ENCODE measurements around the gene NEK6. TPM values are rescaled to one million over a fixed set of nuclear protein-coding genes. Genes with fewer than 3 reads are reported as not detected.

The NEK6 gene
- polyA plus RNA-seq, 2 donors = 1.7 to 2.3 TPM

- peaks cover 0 to 3% of the 10 kb centered on the region in 2 donors for H3K4me1 ChIP-seq (ENCODE audit: control insufficient read depth in 2 of 2, insufficient read depth in 2 of 2, low read length in 1 of 2)
- H3K36me3 ChIP-seq (ENCODE audit: control insufficient read depth in 2 of 2, insufficient read depth in 2 of 2, low read length in 1 of 2) = peaks cover 0 to 3% of the 10 kb centered on the region in 2 donors
- no peaks in the 10 kb centered on the region for H3K27me3 ChIP-seq (ENCODE audit: control insufficient read depth in 1 of 2, insufficient read depth in 2 of 2, low read length in 2 of 2)
- no peak overlapping the region for H3K27ac ChIP-seq (ENCODE audit: low read depth in 2 of 2, low read length in 1 of 2)
- H3K9me3 ChIP-seq (ENCODE audit: control insufficient read depth in 2 of 2, insufficient read depth in 1 of 2, low read depth in 1 of 2, low read length in 1 of 2) = no peaks in the 10 kb centered on the region
- H3K4me3 ChIP-seq (ENCODE audit: low read depth in 1 of 2, low read length in 2 of 2) = no peak overlapping the region
- 89 to 90% methylated on average over 18 of the region's 18 CpGs for WGBS, 2 donors
Measured at GRCh38 chr9:124322618-124323432, 65.1 kb downstream of the NEK6 start.

DNA sequence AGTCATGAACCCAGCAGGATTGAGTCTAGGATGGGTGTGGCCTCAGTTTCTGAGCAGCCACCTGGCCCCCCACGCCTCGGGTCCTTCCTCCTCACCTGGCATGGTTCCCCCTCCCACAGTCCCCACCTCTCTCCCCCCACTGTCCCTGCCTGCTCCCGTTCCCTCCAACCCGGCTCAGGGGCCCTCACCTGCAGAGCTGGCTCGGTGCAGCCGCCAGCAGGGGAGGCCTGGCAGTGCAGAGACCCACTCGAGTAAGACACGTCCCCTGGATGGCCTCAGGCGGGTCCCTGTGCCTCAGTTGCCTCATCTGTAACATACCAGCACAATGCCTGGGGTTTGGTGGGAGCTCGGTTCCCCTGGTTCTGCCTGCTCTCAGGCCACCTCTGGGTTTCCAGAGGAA lies 66.2 kb downstream of the NEK6 start:
- H3K36me3 ChIP-seq (ENCODE audit: control insufficient read depth in 2 of 2, insufficient read depth in 2 of 2, low read length in 1 of 2) = peaks cover 0 to 8% of the 10 kb centered on the region in 2 donors
- 85 to 89% methylated on average over 10 of the region's 10 CpGs for WGBS, 2 donors
- H3K4me3 ChIP-seq (ENCODE audit: low read depth in 1 of 2, low read length in 2 of 2) = no peak overlapping the region
- H3K9me3 ChIP-seq (ENCODE audit: control insufficient read depth in 2 of 2, insufficient read depth in 1 of 2, low read depth in 1 of 2, low read length in 1 of 2) = no peaks in the 10 kb centered on the region
- peaks cover 0 to 3% of the 10 kb centered on the region in 2 donors for H3K4me1 ChIP-seq (ENCODE audit: control insufficient read depth in 2 of 2, insufficient read depth in 2 of 2, low read length in 1 of 2)
- H3K27ac ChIP-seq (ENCODE audit: low read depth in 2 of 2, low read length in 1 of 2) = no peak overlapping the region
- H3K27me3 ChIP-seq (ENCODE audit: control insufficient read depth in 1 of 2, insufficient read depth in 2 of 2, low read length in 2 of 2) = no peaks in the 10 kb centered on the region

GRCh38 chr9:124325816-124326215 lies 68.1 kb downstream of the NEK6 start:
- Histone ChIP-seq H3K27ac (ENCODE audit: low read depth in 2 of 2, low read length in 1 of 2) (no peak overlapping the region), H3K9me3 (ENCODE audit: control insufficient read depth in 2 of 2, insufficient read depth in 1 of 2, low read depth in 1 of 2, low read length in 1 of 2) (no peaks in the 10 kb centered on the region), H3K27me3 (ENCODE audit: control insufficient read depth in 1 of 2, insufficient read depth in 2 of 2, low read length in 2 of 2) (no peaks in the 10 kb centered on the region), H3K4me1 (ENCODE audit: control insufficient read depth in 2 of 2, insufficient read depth in 2 of 2, low read length in 1 of 2) (no peaks in the 10 kb centered on the region), H3K36me3 (ENCODE audit: control insufficient read depth in 2 of 2, insufficient read depth in 2 of 2, low read length in 1 of 2) (peaks cover 0 to 10% of the 10 kb centered on the region in 2 donors), H3K4me3 (ENCODE audit: low read depth in 1 of 2, low read length in 2 of 2) (no peak overlapping the region)
- WGBS, 2 donors = 85 to 94% methylated on average over 6 of the region's 6 CpGs

DNA sequence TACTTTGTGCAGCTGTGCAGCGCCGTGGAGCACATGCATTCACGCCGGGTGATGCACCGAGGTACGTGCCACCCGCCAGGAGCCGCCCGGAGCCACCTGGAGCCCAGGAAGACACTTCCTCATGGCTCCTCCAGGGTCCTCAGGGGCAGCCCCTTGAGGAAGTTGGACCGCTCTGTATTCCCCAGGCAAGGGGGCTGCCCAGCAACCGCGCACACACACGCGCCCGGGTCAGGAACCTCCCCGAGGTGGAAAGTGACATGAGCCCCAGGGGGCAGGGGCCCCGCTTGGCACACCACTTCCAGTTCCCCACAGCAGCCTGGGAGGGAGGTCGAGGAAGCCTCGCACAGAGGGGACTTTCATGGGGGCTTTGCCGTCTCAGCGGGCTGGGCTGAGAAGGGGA lies 68.6 kb downstream of the NEK6 start:
- H3K9me3 ChIP-seq (ENCODE audit: control insufficient read depth in 2 of 2, insufficient read depth in 1 of 2, low read depth in 1 of 2, low read length in 1 of 2) = no peaks in the 10 kb centered on the region
- H3K36me3 ChIP-seq (ENCODE audit: control insufficient read depth in 2 of 2, insufficient read depth in 2 of 2, low read length in 1 of 2) = peaks cover 0 to 10% of the 10 kb centered on the region in 2 donors
- H3K4me3 ChIP-seq (ENCODE audit: low read depth in 1 of 2, low read length in 2 of 2) = no peak overlapping the region
- no peaks in the 10 kb centered on the region for H3K27me3 ChIP-seq (ENCODE audit: control insufficient read depth in 1 of 2, insufficient read depth in 2 of 2, low read length in 2 of 2)
- WGBS, 2 donors = 90 to 92% methylated on average over 21 of the region's 21 CpGs
- H3K27ac ChIP-seq (ENCODE audit: low read depth in 2 of 2, low read length in 1 of 2) = no peak overlapping the region
- H3K4me1 ChIP-seq (ENCODE audit: control insufficient read depth in 2 of 2, insufficient read depth in 2 of 2, low read length in 1 of 2) = no peaks in the 10 kb centered on the region

DNA sequence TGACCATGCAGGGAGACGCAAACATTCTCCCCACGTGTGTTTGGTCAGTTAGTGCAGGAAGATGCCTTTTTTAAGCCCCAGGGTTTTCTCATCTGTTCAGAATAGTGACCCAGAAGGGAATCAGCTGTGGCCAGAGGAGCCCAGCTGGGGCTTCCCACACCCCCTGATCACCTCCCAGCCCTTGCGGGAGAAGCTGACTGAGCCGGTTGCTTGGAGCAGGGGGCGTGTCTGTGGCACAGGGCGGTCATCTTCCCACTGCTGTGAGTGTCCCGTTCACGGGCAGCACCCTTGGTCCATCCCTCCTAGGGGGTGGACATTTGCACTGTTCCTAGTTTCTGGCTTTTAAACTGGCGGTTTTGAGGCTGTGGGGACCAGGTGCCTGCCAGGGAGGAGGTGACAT lies 69.7 kb downstream of the NEK6 start:
- whole genome bisulfite sequencing, 2 donors = 81% methylated on average over 9 of the region's 9 CpGs
- H3K36me3 ChIP-seq (ENCODE audit: control insufficient read depth in 2 of 2, insufficient read depth in 2 of 2, low read length in 1 of 2) = peaks cover 2 to 14% of the 10 kb centered on the region in 2 donors
- no peaks in the 10 kb centered on the region for H3K4me1 ChIP-seq (ENCODE audit: control insufficient read depth in 2 of 2, insufficient read depth in 2 of 2, low read length in 1 of 2)
- no peaks in the 10 kb centered on the region for H3K9me3 ChIP-seq (ENCODE audit: control insufficient read depth in 2 of 2, insufficient read depth in 1 of 2, low read depth in 1 of 2, low read length in 1 of 2)
- no peaks in the 10 kb centered on the region for H3K27me3 ChIP-seq (ENCODE audit: control insufficient read depth in 1 of 2, insufficient read depth in 2 of 2, low read length in 2 of 2)
- H3K4me3 ChIP-seq (ENCODE audit: low read depth in 1 of 2, low read length in 2 of 2) = no peak overlapping the region
- H3K27ac ChIP-seq (ENCODE audit: low read depth in 2 of 2, low read length in 1 of 2) = no peak overlapping the region

DNA sequence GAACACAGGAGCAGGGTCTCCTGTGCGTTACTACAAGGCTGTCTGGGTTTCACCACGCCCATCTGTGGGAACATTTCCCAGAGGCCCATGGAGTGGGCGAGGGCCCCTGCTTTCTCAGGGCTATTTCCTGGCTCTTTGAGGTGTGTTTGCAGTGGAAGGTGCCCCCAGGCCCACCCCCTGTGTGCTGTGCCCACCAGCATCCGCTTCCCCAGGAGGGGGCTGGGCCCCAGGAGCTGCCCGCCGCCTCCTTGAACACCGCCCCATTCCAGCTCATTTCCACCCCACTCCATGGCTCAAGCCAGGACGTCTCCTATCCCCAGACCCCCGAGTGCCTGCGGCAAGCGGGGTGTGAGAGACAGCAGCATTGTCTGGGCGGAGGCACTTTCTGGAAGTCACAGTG lies 70.5 kb downstream of the NEK6 start:
- Histone ChIP-seq H3K36me3 (ENCODE audit: control insufficient read depth in 2 of 2, insufficient read depth in 2 of 2, low read length in 1 of 2) (peaks cover 2 to 11% of the 10 kb centered on the region in 2 donors), H3K4me3 (ENCODE audit: low read depth in 1 of 2, low read length in 2 of 2) (no peak overlapping the region), H3K27me3 (ENCODE audit: control insufficient read depth in 1 of 2, insufficient read depth in 2 of 2, low read length in 2 of 2) (no peaks in the 10 kb centered on the region), H3K27ac (ENCODE audit: low read depth in 2 of 2, low read length in 1 of 2) (no peak overlapping the region), H3K4me1 (ENCODE audit: control insufficient read depth in 2 of 2, insufficient read depth in 2 of 2, low read length in 1 of 2) (no peaks in the 10 kb centered on the region), H3K9me3 (ENCODE audit: control insufficient read depth in 2 of 2, insufficient read depth in 1 of 2, low read depth in 1 of 2, low read length in 1 of 2) (no peaks in the 10 kb centered on the region)
- WGBS, 2 donors = 93 to 94% methylated on average over 12 of the region's 12 CpGs

GRCh38 chr9:124329206-124329792 lies 71.5 kb downstream of the NEK6 start:
- no peaks in the 10 kb centered on the region for H3K9me3 ChIP-seq (ENCODE audit: control insufficient read depth in 2 of 2, insufficient read depth in 1 of 2, low read depth in 1 of 2, low read length in 1 of 2)
- WGBS, 2 donors = 88 to 93% methylated on average over 19 of the region's 19 CpGs
- H3K27ac ChIP-seq (ENCODE audit: low read depth in 2 of 2, low read length in 1 of 2) = no peak overlapping the region
- H3K36me3 ChIP-seq (ENCODE audit: control insufficient read depth in 2 of 2, insufficient read depth in 2 of 2, low read length in 1 of 2) = peaks cover 2 to 11% of the 10 kb centered on the region in 2 donors
- H3K27me3 ChIP-seq (ENCODE audit: control insufficient read depth in 1 of 2, insufficient read depth in 2 of 2, low read length in 2 of 2) = no peaks in the 10 kb centered on the region
- no peaks in the 10 kb centered on the region for H3K4me1 ChIP-seq (ENCODE audit: control insufficient read depth in 2 of 2, insufficient read depth in 2 of 2, low read length in 1 of 2)
- H3K4me3 ChIP-seq (ENCODE audit: low read depth in 1 of 2, low read length in 2 of 2) = no peak overlapping the region

DNA sequence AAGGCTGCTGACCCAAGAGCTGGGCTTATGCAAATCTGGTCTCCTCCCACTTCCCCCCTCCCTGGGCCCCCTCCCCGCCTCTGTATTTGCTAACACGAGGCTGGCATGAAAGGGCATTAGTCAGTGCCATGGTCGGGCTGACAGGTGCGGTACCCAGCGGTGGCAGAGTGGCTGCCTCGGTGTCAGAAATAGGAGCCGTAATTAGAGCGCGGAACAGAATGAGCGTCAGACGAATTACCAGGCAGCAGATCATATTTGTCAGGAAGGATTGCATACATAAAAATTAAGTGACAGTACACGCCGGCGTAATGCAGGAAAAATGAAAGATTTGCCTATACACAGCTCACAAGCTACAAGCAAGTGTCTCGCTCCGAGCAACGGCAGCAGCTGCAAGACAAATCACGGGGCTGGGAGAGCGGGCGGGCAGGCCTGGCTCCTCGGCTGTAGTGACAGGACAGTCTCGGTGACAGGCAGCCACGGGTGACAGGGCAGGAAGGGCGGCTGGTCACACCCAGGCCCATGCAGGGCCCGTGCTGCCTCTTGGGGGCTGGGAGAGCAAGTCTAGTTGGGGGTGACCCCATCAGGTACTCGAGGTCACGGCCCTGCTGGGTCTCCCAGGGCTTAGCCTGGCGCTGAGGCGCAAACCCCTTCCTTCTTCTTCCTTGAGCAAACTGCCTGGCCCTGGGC lies 72.4 kb downstream of the NEK6 start:
- no peaks in the 10 kb centered on the region for H3K27me3 ChIP-seq (ENCODE audit: control insufficient read depth in 1 of 2, insufficient read depth in 2 of 2, low read length in 2 of 2)
- H3K4me1 ChIP-seq (ENCODE audit: control insufficient read depth in 2 of 2, insufficient read depth in 2 of 2, low read length in 1 of 2) = no peaks in the 10 kb centered on the region
- no peaks in the 10 kb centered on the region for H3K9me3 ChIP-seq (ENCODE audit: control insufficient read depth in 2 of 2, insufficient read depth in 1 of 2, low read depth in 1 of 2, low read length in 1 of 2)
- H3K36me3 ChIP-seq (ENCODE audit: control insufficient read depth in 2 of 2, insufficient read depth in 2 of 2, low read length in 1 of 2) = peaks cover 2 to 15% of the 10 kb centered on the region in 2 donors
- 89 to 91% methylated on average over 27 to 29 of the region's 29 CpGs for WGBS, 2 donors
- no peak overlapping the region for H3K27ac ChIP-seq (ENCODE audit: low read depth in 2 of 2, low read length in 1 of 2)
- no peak overlapping the region for H3K4me3 ChIP-seq (ENCODE audit: low read depth in 1 of 2, low read length in 2 of 2)

- 88% methylated on average over 9 to 11 of the region's 11 CpGs for WGBS, 2 donors
- Histone ChIP-seq H3K27me3 (ENCODE audit: control insufficient read depth in 1 of 2, insufficient read depth in 2 of 2, low read length in 2 of 2) (no peaks in the 10 kb centered on the region), H3K36me3 (ENCODE audit: control insufficient read depth in 2 of 2, insufficient read depth in 2 of 2, low read length in 1 of 2) (peaks cover 2 to 19% of the 10 kb centered on the region in 2 donors), H3K9me3 (ENCODE audit: control insufficient read depth in 2 of 2, insufficient read depth in 1 of 2, low read depth in 1 of 2, low read length in 1 of 2) (no peaks in the 10 kb centered on the region), H3K4me1 (ENCODE audit: control insufficient read depth in 2 of 2, insufficient read depth in 2 of 2, low read length in 1 of 2) (no peaks in the 10 kb centered on the region), H3K4me3 (ENCODE audit: low read depth in 1 of 2, low read length in 2 of 2) (no peak overlapping the region), H3K27ac (ENCODE audit: low read depth in 2 of 2, low read length in 1 of 2) (no peak overlapping the region)
Measured at GRCh38 chr9:124331580-124331979, 73.8 kb downstream of the NEK6 start.

All from esophagus (tissue), 2 donors.